Aorta (tissue), 5 donors: Measurements from ENCODE around the gene TMEM141. TPM values are rescaled to one million over a fixed set of nuclear protein-coding genes. Genes with fewer than 3 reads are reported as not detected.
"Not testable (repeated sequence)": the region's sequence is repeated elsewhere in the genome, so short reads cannot be mapped to it uniquely, and the experiment has no call there.

Source experiments
- ATAC-seq: fragments of 200-7000 bp; cut with Tn5 transposase; one replicate; pipeline ENCODE4 v1.9.1; 2022; ENCODE audit warnings: moderate library complexity; ENCODE audit not compliant: low FRiP score
- DNase-seq, 2 donors: peaks; one replicate each; pipeline ENCODE4 v3.0.0-alpha.2; 2020
- H3K27ac ChIP-seq, 2 donors: one replicate each; pipeline ENCODE4 v1.5.1; 2013; ENCODE audit warnings: low read length in 2 of 2, mild to moderate bottlenecking in 2 of 2, moderate library complexity in 2 of 2, control low read depth in 1 of 2, inconsistent platforms in 1 of 2, low read depth in 1 of 2
- H3K27me3 ChIP-seq, 2 donors: one replicate each; pipeline ENCODE4 v1.6.1; 2013; ENCODE audit warnings: control low read depth in 1 of 2, low read length in 1 of 2, mild to moderate bottlenecking in 1 of 2, moderate library complexity in 1 of 2; ENCODE audit not compliant: insufficient read depth in 2 of 2, control insufficient read depth in 1 of 2
- H3K36me3 ChIP-seq, 2 donors: one replicate each; pipeline ENCODE4 v1.6.1; 2013; ENCODE audit warnings: control low read depth in 1 of 2, low read length in 1 of 2, mild to moderate bottlenecking in 1 of 2; ENCODE audit not compliant: insufficient read depth in 2 of 2, control insufficient read depth in 1 of 2
- H3K4me1 ChIP-seq, 2 donors: one replicate each; pipeline ENCODE4 v1.6.1; 2013; ENCODE audit warnings: low read length in 2 of 2, control low read depth in 1 of 2, mild to moderate bottlenecking in 1 of 2, moderate library complexity in 1 of 2; ENCODE audit not compliant: insufficient read depth in 2 of 2, control insufficient read depth in 1 of 2
- H3K4me3 ChIP-seq, 2 donors: one replicate each; pipeline ENCODE4 v1.5.1; 2013; ENCODE audit warnings: low read length in 2 of 2, control low read depth in 1 of 2, mild to moderate bottlenecking in 1 of 2
- H3K9me3 ChIP-seq: one replicate; pipeline ENCODE4 v1.6.1; 2013; ENCODE audit warnings: mild to moderate bottlenecking, low read length; ENCODE audit not compliant: control insufficient read depth
- WGBS, 2 donors: extraction: QIAGEN DNeasy Blood & Tissue Kit; methylation state at CpG; one replicate each; pipeline ENCODE4 v1.1.7; 2013; 5-methylcytosine and 5-hydroxymethylcytosine counted together
- intact Hi-C, 2 donors: fragments of 100-400 bp; cut with DNase I; formaldehyde crosslinking; loops; one replicate each; pipeline versions ENCODE4 v1.14.2 to v1.15.0; 2022
- polyA plus RNA-seq, 2 donors: library from polyadenylated mRNA; stranded (reverse); fragments of 200-250 nt; gene quantifications; one replicate each; pipeline ENCODE4 v1.2.3, GENCODE V29; 2013
- total RNA-seq, 2 donors: library from RNA; stranded (reverse); fragmentation: NEBNext Ultra II Directional; extraction: Animal tissue kit (Norgen Biotek cat#: 25700); gene quantifications; one replicate each; pipeline ENCODE4 v1.2.1, GENCODE V29; 2021
- donor health status: healthy with polysubstance abuse.
- donor health status: Bipolar disorder and iron deficiency.
- donor health status: DM: no; HTN: no; CAD: no.
- donor health status: DM: no; HTN: no; CAD: no.
- donor health status: DM: yes; HTN: yes; CAD: no.

TMEM141 gene
- total and polyA plus RNA-seq, 4 donors: 26.6 to 95.8 (median 42.0) TPM

- Histone ChIP-seq H3K9me3 (peaks cover 3% of the 10 kb centered on the region), H3K4me3 (no peak overlapping the region), H3K4me1 (no peaks in the 10 kb centered on the region), H3K27ac (no peak overlapping the region), H3K27me3 (no peaks in the 10 kb centered on the region), H3K36me3 (no peaks in the 10 kb centered on the region)
- intact Hi-C loops: no loop called here
- DNase-seq: peak; percentile 8 to 41
- ATAC-seq: no peak
- 63 to 69% methylated on average over 7 of the region's 7 CpGs for WGBS, 2 donors
Observed at GRCh38 chr9:136776947-136777346, 14.2 kb upstream of the TMEM141 start.

- DNase-seq (peak; percentile 7 to 38), ATAC-seq (no peak)
- Histone ChIP-seq H3K4me3 (no peak overlapping the region), H3K27ac (no peak overlapping the region), H3K9me3 (peaks cover 3% of the 10 kb centered on the region), H3K27me3 (no peaks in the 10 kb centered on the region), H3K36me3 (no peaks in the 10 kb centered on the region), H3K4me1 (no peaks in the 10 kb centered on the region)
- 82 to 89% methylated on average over 13 to 14 of the region's 14 CpGs for WGBS, 2 donors
- intact Hi-C loops: no loop called here
Observed at GRCh38 chr9:136777359-136777758, 13.8 kb upstream of the TMEM141 start.

- DNase-seq: no peak
Observed at GRCh38 chr9:136779808-136780207, 11.3 kb upstream of the TMEM141 start.

DNA sequence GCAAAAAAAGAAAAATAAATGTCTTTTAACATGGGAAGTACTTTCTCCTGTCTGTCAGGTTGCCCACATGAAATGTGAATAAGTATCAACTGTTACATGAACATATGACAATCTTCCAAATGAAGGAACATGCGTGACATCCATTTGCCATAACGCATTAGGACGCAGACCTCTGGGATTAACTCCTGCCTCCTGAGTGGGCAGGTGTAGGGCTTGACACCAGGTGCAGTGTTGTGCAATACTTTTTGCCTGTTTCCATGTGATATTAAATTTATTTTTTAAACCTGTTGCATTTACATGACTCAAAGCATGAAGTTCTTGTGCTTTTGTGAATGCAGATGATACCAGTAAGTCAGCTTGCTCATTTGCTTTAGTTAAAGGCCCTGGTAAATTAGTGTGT, 8.7 kb upstream of the TMEM141 start:
- Histone ChIP-seq H3K9me3 (no peaks in the 10 kb centered on the region), H3K27me3 (no peaks in the 10 kb centered on the region), H3K27ac (no peak overlapping the region), H3K4me3 (no peak overlapping the region), H3K4me1 (no peaks in the 10 kb centered on the region), H3K36me3 (no peaks in the 10 kb centered on the region)
- intact Hi-C loops: loop anchor here (10.0 kb wide), 2 partner anchors 162 to 282 kb away; partner anchors contain the start of genes C8G (in 1 of the 2) and FBXW5 (in 1 of the 2)
- DNase-seq (no peak), ATAC-seq (no peak)
- 95 to 96% methylated on average over 3 of the region's 3 CpGs for WGBS, 2 donors

More at GRCh38 chr9:136779808-136780207, 11.3 kb upstream of the TMEM141 start:
- Histone ChIP-seq H3K4me1 (no peaks in the 10 kb centered on the region), H3K36me3 (no peaks in the 10 kb centered on the region), H3K9me3 (no peaks in the 10 kb centered on the region), H3K4me3 (no peak overlapping the region), H3K27ac (no peak overlapping the region), H3K27me3 (no peaks in the 10 kb centered on the region)
- WGBS, 2 donors: 68 to 73% methylated on average over 5 of the region's 5 CpGs
- no peak for ATAC-seq
- intact Hi-C loops: loop anchor here (10.0 kb wide), 2 partner anchors 165 to 285 kb away; partner anchors contain the start of genes C8G (in 1 of the 2) and FBXW5 (in 1 of the 2)

GRCh38 chr9:136784249-136784996, 6.7 kb upstream of the TMEM141 start:
- no peak for ATAC-seq
- no peak for DNase-seq
- Histone ChIP-seq H3K4me1 (no peaks in the 10 kb centered on the region), H3K4me3 (no peak overlapping the region), H3K27me3 (no peaks in the 10 kb centered on the region), H3K27ac (no peak overlapping the region), H3K36me3 (no peaks in the 10 kb centered on the region), H3K9me3 (no peaks in the 10 kb centered on the region)
- 41 to 42% methylated on average over 9 of the region's 9 CpGs for WGBS, 2 donors
- intact Hi-C loops: loop anchor here (10.0 kb wide), 2 partner anchors 160 to 280 kb away; partner anchors contain the start of genes C8G (in 1 of the 2) and FBXW5 (in 1 of the 2)

- H3K27ac ChIP-seq: no peak overlapping the region
- H3K27me3 ChIP-seq: no peaks in the 10 kb centered on the region
- no peak overlapping the region for H3K4me3 ChIP-seq
- no peaks in the 10 kb centered on the region for H3K4me1 ChIP-seq
- no peaks in the 10 kb centered on the region for H3K36me3 ChIP-seq
- WGBS, 2 donors: 92 to 93% methylated on average over 6 of the region's 6 CpGs
- ATAC-seq: no peak
- DNase-seq: peak in 1 of 2 donors; percentile 23
- no peaks in the 10 kb centered on the region for H3K9me3 ChIP-seq
- intact Hi-C loops: loop anchor here (10.0 kb wide), 2 partner anchors 160 to 280 kb away; partner anchors contain the start of genes C8G (in 1 of the 2) and FBXW5 (in 1 of the 2)
Observed at GRCh38 chr9:136784997-136785361, 6.2 kb upstream of the TMEM141 start.

- peak; percentile 24 to 55 for DNase-seq
- not testable (repeated sequence) for H3K27me3 ChIP-seq, H3K36me3 ChIP-seq, H3K4me1 ChIP-seq, H3K27ac ChIP-seq, H3K9me3 ChIP-seq, ATAC-seq, H3K4me3 ChIP-seq
- intact Hi-C loops: loop anchor here (2.0 to 10.0 kb wide), 3 partner anchors 159 to 279 kb away; partner anchors contain the start of genes C8G (in 1 of the 2) and FBXW5 (in 1 of the 2)
- 83 to 90% methylated on average over 23 of the region's 23 CpGs for WGBS, 2 donors
Observed at GRCh38 chr9:136785565-136786355, 5.4 kb upstream of the TMEM141 start.

- intact Hi-C loops: loop anchor here (2.0 to 10.0 kb wide), 3 partner anchors 158 to 278 kb away; partner anchors contain the start of genes C8G (in 1 of the 2) and FBXW5 (in 1 of the 2)
- no peaks in the 10 kb centered on the region for H3K9me3 ChIP-seq
- H3K36me3 ChIP-seq: no peaks in the 10 kb centered on the region
- DNase-seq (peak; percentile 22 to 55), ATAC-seq (no peak)
- H3K4me1 ChIP-seq: no peaks in the 10 kb centered on the region
- no peak overlapping the region for H3K27ac ChIP-seq
- 59 to 65% methylated on average over 10 of the region's 10 CpGs for WGBS, 2 donors
- no peaks in the 10 kb centered on the region for H3K27me3 ChIP-seq
- no peak overlapping the region for H3K4me3 ChIP-seq
Observed at GRCh38 chr9:136786451-136786850, 4.7 kb upstream of the TMEM141 start.
